SU-DHL-6 (cell line): ENCODE results near the gene CCDC102A.

Experiments
- H2AFZ ChIP-seq: fragments of 200-600 bp; sonication (generic); 2 replicates; pipeline ENCODE4 v1.6.1; 2014; ENCODE audit warnings: low read depth, mild to moderate bottlenecking, moderate library complexity, mixed read lengths, antibody characterized with exemption, low read length; ENCODE audit not compliant: severe bottlenecking
- H3F3A ChIP-seq: fragments of 200-600 bp; shearing (Covaris generic); 2 replicates; pipeline ENCODE4 v1.6.0; 2016; ENCODE audit warnings: antibody characterized with exemption, mild to moderate bottlenecking; ENCODE audit not compliant: insufficient read depth
- H3K27ac ChIP-seq: fragments of 200-600 bp; sonication (generic); 2 replicates; pipeline ENCODE4 v1.5.1; 2016; ENCODE audit warnings: low read depth, mild to moderate bottlenecking, low read length, moderate library complexity, mixed read lengths
- H3K27me3 ChIP-seq: fragments of 200-600 bp; sonication (generic), shearing (Covaris generic); 2 replicates; pipeline ENCODE4 v1.6.0; 2014; ENCODE audit warnings: mild to moderate bottlenecking, low read length
- H3K36me3 ChIP-seq: fragments of 200-600 bp; sonication (generic); 2 replicates; pipeline ENCODE4 v1.6.1; 2014; ENCODE audit warnings: mild to moderate bottlenecking, low read length, mixed read lengths
- H3K4me2 ChIP-seq: fragments of 300-600, 200-600 bp; shearing (Covaris generic), sonication (generic); 2 replicates; pipeline ENCODE4 v1.6.0; 2014; ENCODE audit warnings: low read length, low read depth, mild to moderate bottlenecking; ENCODE audit not compliant: poor library complexity, severe bottlenecking
- H3K4me3 ChIP-seq: fragments of 200-600 bp; sonication (generic); 2 replicates; pipeline ENCODE4 v1.5.1; 2014; ENCODE audit warnings: antibody characterized with exemption, low read length, mild to moderate bottlenecking, mixed read lengths; ENCODE audit not compliant: insufficient read depth, poor library complexity, severe bottlenecking
- H3K79me2 ChIP-seq: fragments of 200-600 bp; sonication (generic); 2 replicates; pipeline ENCODE4 v1.6.1; 2014; ENCODE audit warnings: mild to moderate bottlenecking, low read length, moderate library complexity; ENCODE audit not compliant: insufficient read depth
- H3K9ac ChIP-seq: fragments of 200-600 bp; sonication (generic); 2 replicates; pipeline ENCODE4 v1.7.0; 2014; ENCODE audit warnings: mild to moderate bottlenecking, low read length
- H3K9me2 ChIP-seq: fragments of 200-600 bp; sonication (generic); replicated peaks from 2 replicates; pipeline ENCODE4 v1.6.1; 2014; ENCODE audit warnings: low read length; ENCODE audit not compliant: insufficient read depth
- H3K9me3 ChIP-seq: fragments of 200-600 bp; sonication (generic); 2 replicates; pipeline ENCODE4 v1.6.1; 2014; ENCODE audit warnings: low read length, mixed read lengths; ENCODE audit not compliant: insufficient read depth
- H4K20me1 ChIP-seq: fragments of 200-600 bp; sonication (generic); 2 replicates; pipeline ENCODE4 v1.6.1; 2014; ENCODE audit warnings: low read depth, mild to moderate bottlenecking, antibody characterized with exemption, low read length, moderate library complexity, mixed read lengths
- CTCF ChIP-seq: fragments of 200-600 bp; sonication (generic); IDR thresholded peaks from one replicate; pipeline ENCODE4 v1.5.1; 2017; ENCODE audit warnings: antibody characterized with exemption, mild to moderate bottlenecking, low read length, moderate library complexity; ENCODE audit not compliant: insufficient read depth, poor library complexity, severe bottlenecking
- EZH2phosphoT487 ChIP-seq: fragments of 200-600 bp; sonication (generic), shearing (Covaris generic); conservative IDR thresholded peaks from 2 replicates; pipeline ENCODE4 v1.6.1; 2018; ENCODE audit warnings: mild to moderate bottlenecking, antibody characterized with exemption, low read length, moderate library complexity, mixed read lengths

CCDC102A gene

GRCh38 chr16:57518520-57518919 is 17.9 kb downstream of the CCDC102A start:
- Histone ChIP-seq H3K4me2 (no peak overlapping the region), H3K36me3 (no peaks in the 10 kb centered on the region), H4K20me1 (no peaks in the 10 kb centered on the region), H3K79me2 (no peaks in the 10 kb centered on the region), H2AFZ (no peak overlapping the region), H3K9me3 (no peaks in the 10 kb centered on the region), H3K9ac (no peak overlapping the region), H3K9me2 (no peaks in the 10 kb centered on the region), H3K27ac (no peak overlapping the region), H3K4me3 (no peak overlapping the region), H3K27me3 (no peaks in the 10 kb centered on the region), H3F3A (no peaks in the 10 kb centered on the region)
- TF ChIP-seq CTCF: no peak
- TF ChIP-seq EZH2phosphoT487: no peak

- Histone ChIP-seq H4K20me1 (no peaks in the 10 kb centered on the region), H2AFZ (no peak overlapping the region), H3F3A (no peaks in the 10 kb centered on the region), H3K9me3 (no peaks in the 10 kb centered on the region), H3K4me2 (no peak overlapping the region), H3K27me3 (no peaks in the 10 kb centered on the region), H3K79me2 (no peaks in the 10 kb centered on the region), H3K9me2 (no peaks in the 10 kb centered on the region), H3K36me3 (no peaks in the 10 kb centered on the region), H3K27ac (no peak overlapping the region), H3K4me3 (no peak overlapping the region), H3K9ac (no peak overlapping the region)
- TF ChIP-seq EZH2phosphoT487 (no peak), CTCF (no peak)
Observed at GRCh38 chr16:57517397-57518367, 18.7 kb downstream of the CCDC102A start.

GRCh38 chr16:57516773-57517172 is 19.6 kb downstream of the CCDC102A start:
- H3F3A ChIP-seq: no peaks in the 10 kb centered on the region
- no peak overlapping the region for H2AFZ ChIP-seq
- H3K4me3 ChIP-seq: no peak overlapping the region
- H3K27me3 ChIP-seq: no peaks in the 10 kb centered on the region
- no peaks in the 10 kb centered on the region for H3K36me3 ChIP-seq
- no peaks in the 10 kb centered on the region for H3K9me3 ChIP-seq
- no peak overlapping the region for H3K27ac ChIP-seq
- no peak overlapping the region for H3K9ac ChIP-seq
- no peaks in the 10 kb centered on the region for H3K9me2 ChIP-seq
- H3K79me2 ChIP-seq: no peaks in the 10 kb centered on the region
- no peak overlapping the region for H3K4me2 ChIP-seq
- H4K20me1 ChIP-seq: no peaks in the 10 kb centered on the region
- TF ChIP-seq EZH2phosphoT487: no peak
- TF ChIP-seq CTCF: no peak
